ENCODE measurements around the gene FBLN5.

The FBLN5 gene

GRCh38 chr14:91837076-91837475 lies 110.4 kb downstream of the FBLN5 start:
- Histone ChIP-seq H3K36me3 (replicated peaks in 1 of 2; ENCODE audit: control insufficient read depth in 2 of 2, insufficient read depth in 2 of 2, low read length in 2 of 2) (no peaks in the 10 kb centered on the region), H2BK12ac (ENCODE audit: low read length) (no peak overlapping the region), H3K4me3 (ENCODE audit: low read length in 2 of 2) (no peak overlapping the region), H4K8ac (ENCODE audit: low read depth, low read length) (no peak overlapping the region), H2BK120ac (ENCODE audit: low read depth, low read length) (no peak overlapping the region), H3K27me3 (ENCODE audit: control insufficient read depth in 3 of 3, insufficient read depth in 3 of 3, low read depth in 1 of 3, low read length in 3 of 3) (peaks cover 5 to 64% (median 23%) of the 10 kb centered on the region in 3 experiments), H3K4ac (ENCODE audit: low read length) (no peak overlapping the region), H2AK5ac (ENCODE audit: low read depth, low read length) (no peak overlapping the region), H3K23ac (ENCODE audit: low read depth, low read length, poor library complexity) (no peak overlapping the region), H4K91ac (ENCODE audit: low read depth, low read length, poor library complexity) (no peak overlapping the region), H3K9me3 (replicated peaks in 1 of 2; ENCODE audit: control insufficient read depth in 2 of 2, insufficient read depth in 1 of 2, low read depth in 1 of 2, low read length in 2 of 2) (no peaks in the 10 kb centered on the region), H3K4me1 (ENCODE audit: control insufficient read depth in 2 of 2, insufficient read depth in 1 of 2, low read depth in 1 of 2, low read length in 2 of 2) (no peaks in the 10 kb centered on the region), H3K27ac (replicated peaks; ENCODE audit: low read length) (no peak overlapping the region), H2BK15ac (ENCODE audit: low read length) (no peak overlapping the region), H3K4me2 (ENCODE audit: insufficient read depth, low read length, poor library complexity, severe bottlenecking) (peak overlapping the region; percentile 96), H3K9ac (ENCODE audit: low read depth, low read length, poor library complexity) (no peak overlapping the region), H2BK5ac (ENCODE audit: low read length) (no peak overlapping the region), H3K79me1 (ENCODE audit: low read depth, low read length) (no peaks in the 10 kb centered on the region), H3K14ac (ENCODE audit: low read length) (no peak overlapping the region), H2AFZ (ENCODE audit: low read length) (no peak overlapping the region), H3K18ac (ENCODE audit: low read length) (no peak overlapping the region)
- no CpG with 5 or more reads among the region's 12 CpGs for WGBS, 2 donors (ENCODE audit: extremely low coverage in 2 of 2, insufficient read length in 2 of 2, insufficient replicate concordance in 1 of 2)
- no peak for DNase-seq (ENCODE audit: low spot score)

- DNase-seq (ENCODE audit: low spot score), result peak; percentile 64
- Histone ChIP-seq H3K36me3 (replicated peaks in 1 of 2; ENCODE audit: control insufficient read depth in 2 of 2, insufficient read depth in 2 of 2, low read length in 2 of 2) (no peaks in the 10 kb centered on the region), H3K4me3 (ENCODE audit: low read length in 2 of 2) (peak overlapping the region in 1 of 2 donors; percentile 80), H3K27ac (replicated peaks; ENCODE audit: low read length) (no peak overlapping the region), H2BK120ac (ENCODE audit: low read depth, low read length) (no peak overlapping the region), H2BK5ac (ENCODE audit: low read length) (no peak overlapping the region), H3K4me2 (ENCODE audit: insufficient read depth, low read length, poor library complexity, severe bottlenecking) (peak overlapping the region; percentile 96), H3K14ac (ENCODE audit: low read length) (no peak overlapping the region), H2AFZ (ENCODE audit: low read length) (peak overlapping the region; percentile 56), H3K4me1 (ENCODE audit: control insufficient read depth in 2 of 2, insufficient read depth in 1 of 2, low read depth in 1 of 2, low read length in 2 of 2) (no peaks in the 10 kb centered on the region), H3K9me3 (replicated peaks in 1 of 2; ENCODE audit: control insufficient read depth in 2 of 2, insufficient read depth in 1 of 2, low read depth in 1 of 2, low read length in 2 of 2) (no peaks in the 10 kb centered on the region), H3K4ac (ENCODE audit: low read length) (no peak overlapping the region), H2BK12ac (ENCODE audit: low read length) (no peak overlapping the region), H3K9ac (ENCODE audit: low read depth, low read length, poor library complexity) (peak overlapping the region; percentile 53), H2AK5ac (ENCODE audit: low read depth, low read length) (peak overlapping the region; percentile 17), H3K23ac (ENCODE audit: low read depth, low read length, poor library complexity) (peak overlapping the region; percentile 82), H4K91ac (ENCODE audit: low read depth, low read length, poor library complexity) (no peak overlapping the region), H3K27me3 (ENCODE audit: control insufficient read depth in 3 of 3, insufficient read depth in 3 of 3, low read depth in 1 of 3, low read length in 3 of 3) (peaks cover 5 to 64% (median 23%) of the 10 kb centered on the region in 3 experiments), H2BK15ac (ENCODE audit: low read length) (no peak overlapping the region), H3K79me1 (ENCODE audit: low read depth, low read length) (no peaks in the 10 kb centered on the region), H4K8ac (ENCODE audit: low read depth, low read length) (no peak overlapping the region), H3K18ac (ENCODE audit: low read length) (peak overlapping the region; percentile 84)
- no CpG with 5 or more reads among the region's 84 CpGs for WGBS, 2 donors (ENCODE audit: extremely low coverage in 2 of 2, insufficient read length in 2 of 2, insufficient replicate concordance in 1 of 2)
These were observed 111.3 kb downstream of the FBLN5 start for GRCh38 chr14:91835920-91836843.

- peak overlapping the region; percentile 96 for H3K4me2 ChIP-seq (ENCODE audit: insufficient read depth, low read length, poor library complexity, severe bottlenecking)
- no peak overlapping the region for H2BK12ac ChIP-seq (ENCODE audit: low read length)
- no peak overlapping the region for H4K8ac ChIP-seq (ENCODE audit: low read depth, low read length)
- H3K14ac ChIP-seq (ENCODE audit: low read length), result no peak overlapping the region
- no peak overlapping the region for H3K9ac ChIP-seq (ENCODE audit: low read depth, low read length, poor library complexity)
- H3K23ac ChIP-seq (ENCODE audit: low read depth, low read length, poor library complexity), result no peak overlapping the region
- no peaks in the 10 kb centered on the region for H3K4me1 ChIP-seq (ENCODE audit: control insufficient read depth in 2 of 2, insufficient read depth in 1 of 2, low read depth in 1 of 2, low read length in 2 of 2)
- H3K27ac ChIP-seq (replicated peaks; ENCODE audit: low read length), result no peak overlapping the region
- H3K4ac ChIP-seq (ENCODE audit: low read length), result no peak overlapping the region
- no CpG with 5 or more reads among the region's 19 CpGs for WGBS, 2 donors (ENCODE audit: extremely low coverage in 2 of 2, insufficient read length in 2 of 2, insufficient replicate concordance in 1 of 2)
- H2BK5ac ChIP-seq (ENCODE audit: low read length), result no peak overlapping the region
- H2AFZ ChIP-seq (ENCODE audit: low read length), result peak overlapping the region; percentile 56
- H2AK5ac ChIP-seq (ENCODE audit: low read depth, low read length), result no peak overlapping the region
- no peak overlapping the region for H3K18ac ChIP-seq (ENCODE audit: low read length)
- H4K91ac ChIP-seq (ENCODE audit: low read depth, low read length, poor library complexity), result no peak overlapping the region
- no peaks in the 10 kb centered on the region for H3K79me1 ChIP-seq (ENCODE audit: low read depth, low read length)
- no peak overlapping the region for H3K4me3 ChIP-seq (ENCODE audit: low read length in 2 of 2)
- no peaks in the 10 kb centered on the region for H3K9me3 ChIP-seq (replicated peaks in 1 of 2; ENCODE audit: control insufficient read depth in 2 of 2, insufficient read depth in 1 of 2, low read depth in 1 of 2, low read length in 2 of 2)
- peaks cover 5 to 64% (median 23%) of the 10 kb centered on the region in 3 experiments for H3K27me3 ChIP-seq (ENCODE audit: control insufficient read depth in 3 of 3, insufficient read depth in 3 of 3, low read depth in 1 of 3, low read length in 3 of 3)
- no peaks in the 10 kb centered on the region for H3K36me3 ChIP-seq (replicated peaks in 1 of 2; ENCODE audit: control insufficient read depth in 2 of 2, insufficient read depth in 2 of 2, low read length in 2 of 2)
- no peak overlapping the region for H2BK15ac ChIP-seq (ENCODE audit: low read length)
- DNase-seq (ENCODE audit: low spot score), result no peak
- H2BK120ac ChIP-seq (ENCODE audit: low read depth, low read length), result no peak overlapping the region
These were observed 112.1 kb downstream of the FBLN5 start for GRCh38 chr14:91835197-91835919.

- peaks cover 5 to 61% (median 23%) of the 10 kb centered on the region in 3 experiments for H3K27me3 ChIP-seq (ENCODE audit: control insufficient read depth in 3 of 3, insufficient read depth in 3 of 3, low read depth in 1 of 3, low read length in 3 of 3)
- H3K23ac ChIP-seq (ENCODE audit: low read depth, low read length, poor library complexity), result no peak overlapping the region
- H2AK5ac ChIP-seq (ENCODE audit: low read depth, low read length), result no peak overlapping the region
- H2BK120ac ChIP-seq (ENCODE audit: low read depth, low read length), result no peak overlapping the region
- H4K8ac ChIP-seq (ENCODE audit: low read depth, low read length), result no peak overlapping the region
- H3K9ac ChIP-seq (ENCODE audit: low read depth, low read length, poor library complexity), result no peak overlapping the region
- no peaks in the 10 kb centered on the region for H3K4me1 ChIP-seq (ENCODE audit: control insufficient read depth in 2 of 2, insufficient read depth in 1 of 2, low read depth in 1 of 2, low read length in 2 of 2)
- no peak for DNase-seq (ENCODE audit: low spot score)
- H2BK12ac ChIP-seq (ENCODE audit: low read length), result no peak overlapping the region
- no peak overlapping the region for H2AFZ ChIP-seq (ENCODE audit: low read length)
- H4K91ac ChIP-seq (ENCODE audit: low read depth, low read length, poor library complexity), result no peak overlapping the region
- no peak overlapping the region for H2BK15ac ChIP-seq (ENCODE audit: low read length)
- H3K79me1 ChIP-seq (ENCODE audit: low read depth, low read length), result no peaks in the 10 kb centered on the region
- no peak overlapping the region for H3K4me2 ChIP-seq (ENCODE audit: insufficient read depth, low read length, poor library complexity, severe bottlenecking)
- WGBS, 2 donors (ENCODE audit: extremely low coverage in 2 of 2, insufficient read length in 2 of 2, insufficient replicate concordance in 1 of 2), result no CpG with 5 or more reads among the region's 2 CpGs
- H2BK5ac ChIP-seq (ENCODE audit: low read length), result no peak overlapping the region
- H3K36me3 ChIP-seq (replicated peaks in 1 of 2; ENCODE audit: control insufficient read depth in 2 of 2, insufficient read depth in 2 of 2, low read length in 2 of 2), result no peaks in the 10 kb centered on the region
- no peak overlapping the region for H3K4me3 ChIP-seq (ENCODE audit: low read length in 2 of 2)
- no peaks in the 10 kb centered on the region for H3K9me3 ChIP-seq (replicated peaks in 1 of 2; ENCODE audit: control insufficient read depth in 2 of 2, insufficient read depth in 1 of 2, low read depth in 1 of 2, low read length in 2 of 2)
- H3K18ac ChIP-seq (ENCODE audit: low read length), result no peak overlapping the region
- no peak overlapping the region for H3K4ac ChIP-seq (ENCODE audit: low read length)
- no peak overlapping the region for H3K27ac ChIP-seq (replicated peaks; ENCODE audit: low read length)
- H3K14ac ChIP-seq (ENCODE audit: low read length), result no peak overlapping the region
These were observed 112.9 kb downstream of the FBLN5 start for GRCh38 chr14:91834571-91834970.

Data from neuronal stem cell (in vitro differentiated cells).